ENCODE data around the gene BRINP1. TPM values are rescaled to one million over a fixed set of nuclear protein-coding genes. Genes with fewer than 3 reads are reported as not detected.

Gene BRINP1
- total and polyA plus RNA-seq, 2 donors (not counting 3 experiments of a cell fraction or from before 2014, with no cell fraction given), result 0.04 TPM; not detected in 1

- no peaks in the 10 kb centered on the region for H3K79me2 ChIP-seq (ENCODE audit: control insufficient read depth, insufficient read depth, low read length)
- H3K9ac ChIP-seq (replicated peaks; ENCODE audit: extremely low read depth, insufficient read depth, low read length), result no peak overlapping the region
- no peaks in the 10 kb centered on the region for H3K9me1 ChIP-seq (replicated peaks; ENCODE audit: control insufficient read depth, extremely low read depth, insufficient read depth, low read length)
- ChIA-PET POLR2A (no interaction called here), CTCF (no interaction called here)
- H2AFZ ChIP-seq (ENCODE audit: low read depth, low read length), result no peak overlapping the region
- H4K20me1 ChIP-seq (replicated peaks; ENCODE audit: control insufficient read depth, extremely low read depth, insufficient read depth, low read length), result no peaks in the 10 kb centered on the region
- no peaks in the 10 kb centered on the region for H3K36me3 ChIP-seq (ENCODE audit: control insufficient read depth in 2 of 2, extremely low read depth in 1 of 2, insufficient read depth in 2 of 2, low read length in 2 of 2)
- DNase-seq (ENCODE audit: low read depth, low spot score) (no peak), FAIRE-seq (no peak)
- dilution Hi-C loops (cut with MboI; ENCODE audit: extremely low pct_ligation_motif_present, low sequenced_read_pairs), result no loop called here
- BruUV-seq (replicated peaks), result no TSS peak
- H3K27ac ChIP-seq (ENCODE audit: insufficient read depth, low read depth, low read length), result no peak overlapping the region
- H3K27me3 ChIP-seq (ENCODE audit: control insufficient read depth in 2 of 2, insufficient read depth in 2 of 2, low read length in 2 of 2), result no peaks in the 10 kb centered on the region
- H3K9me3 ChIP-seq (replicated peaks; ENCODE audit: control insufficient read depth, insufficient read depth, low read length), result no peaks in the 10 kb centered on the region
- intact Hi-C loops (cut with micrococcal nuclease), result no loop called here
- no peak overlapping the region for H3K4me2 ChIP-seq (ENCODE audit: insufficient read depth, low read length)
- TF ChIP-seq GATA2 (IDR thresholded peaks at IDR 0.05; ENCODE audit: insufficient read depth, insufficient read length, low read depth, low read length) (no peak), POLR2A (IDR thresholded peaks at IDR 0.05; ENCODE audit: low read depth, low read length) (no peak), MAX (IDR thresholded peaks at IDR 0.05; ENCODE audit: insufficient read depth, insufficient read length) (no peak), MYC (IDR thresholded peaks at IDR 0.05; ENCODE audit: low read depth, low read length) (no peak), CTCF (IDR thresholded peaks at IDR 0.05; ENCODE audit: extremely low read depth in 1 of 2, insufficient read depth in 1 of 2, low read depth in 1 of 2, low read length in 2 of 2) (no peak), EZH2 (IDR thresholded peaks at IDR 0.05; ENCODE audit: borderline replicate concordance, low read depth, low read length, severe bottlenecking) (no peak), JUN (IDR thresholded peaks at IDR 0.05; ENCODE audit: borderline replicate concordance, insufficient read depth, insufficient read length, low read depth) (no peak), POLR2AphosphoS5 (IDR thresholded peaks at IDR 0.05; ENCODE audit: insufficient read depth, low read depth, low read length) (no peak), FOS (IDR thresholded peaks at IDR 0.05; ENCODE audit: borderline replicate concordance, insufficient read depth, low read length) (no peak)
- no peak overlapping the region for H3K4me3 ChIP-seq (replicated peaks in 1 of 3; ENCODE audit: insufficient read depth in 1 of 3, low read depth in 1 of 3, low read length in 3 of 3)
- H3K4me1 ChIP-seq (ENCODE audit: control insufficient read depth, extremely low read depth, insufficient read depth, low read length), result no peaks in the 10 kb centered on the region
Measured at GRCh38 chr9:119357336-119358096, 11.7 kb downstream of the BRINP1 start.

Data from endothelial cell of umbilical vein (primary cell).